Fibroblast of mammary gland (primary cell): ENCODE measurements around the gene TBC1D2.

Source experiments
- DNase-seq: peaks from one replicate; pipeline ENCODE4 v3.0.0-alpha.2; 2010; ENCODE audit warnings: low read depth
- H3K4me3 ChIP-seq: 2 replicates; pipeline ENCODE4 v1.5.1; 2011; ENCODE audit warnings: low read depth, mild to moderate bottlenecking, low read length, moderate library complexity; ENCODE audit not compliant: control insufficient read depth
- CTCF ChIP-seq: conservative IDR thresholded peaks from 2 replicates; pipeline ENCODE4 v1.5.1; 2011; ENCODE audit warnings: low read depth, low read length, inconsistent platforms; ENCODE audit not compliant: control insufficient read depth, insufficient read depth

TBC1D2 gene

GRCh38 chr9:98182069-98182820, 73.2 kb downstream of the TBC1D2 start:
- no peak for DNase-seq
- TF ChIP-seq CTCF, result no peak
- H3K4me3 ChIP-seq, result no peak overlapping the region

- no peak for DNase-seq
- TF ChIP-seq CTCF, result no peak
- no peak overlapping the region for H3K4me3 ChIP-seq
Observed at GRCh38 chr9:98181746-98182068, 73.7 kb downstream of the TBC1D2 start.

GRCh38 chr9:98180996-98181395, 74.5 kb downstream of the TBC1D2 start:
- no peak overlapping the region for H3K4me3 ChIP-seq
- TF ChIP-seq CTCF, result no peak
- no peak for DNase-seq

GRCh38 chr9:98178874-98179850, 76.3 kb downstream of the TBC1D2 start:
- H3K4me3 ChIP-seq, result no peak overlapping the region
- no peak for TF ChIP-seq CTCF
- no peak for DNase-seq

GRCh38 chr9:98176391-98177259, 78.8 kb downstream of the TBC1D2 start:
- TF ChIP-seq CTCF, result no peak
- no peak overlapping the region for H3K4me3 ChIP-seq
- DNase-seq, result no peak

- no peak for TF ChIP-seq CTCF
- no peak for DNase-seq
- H3K4me3 ChIP-seq, result no peak overlapping the region
Observed at GRCh38 chr9:98175762-98176161, 79.7 kb downstream of the TBC1D2 start.
